ENCODE results near the gene ELMOD3. TPM values are rescaled to one million over a fixed set of nuclear protein-coding genes. Genes with fewer than 3 reads are reported as not detected.
"Not testable (repeated sequence)": the region's sequence is repeated elsewhere in the genome, so short reads cannot be mapped to it uniquely, and the experiment has no call there.

ELMOD3 gene
- total and polyA plus RNA-seq, 2 experiments from 2014 or later, result 15.3 to 23.8 TPM

DNA sequence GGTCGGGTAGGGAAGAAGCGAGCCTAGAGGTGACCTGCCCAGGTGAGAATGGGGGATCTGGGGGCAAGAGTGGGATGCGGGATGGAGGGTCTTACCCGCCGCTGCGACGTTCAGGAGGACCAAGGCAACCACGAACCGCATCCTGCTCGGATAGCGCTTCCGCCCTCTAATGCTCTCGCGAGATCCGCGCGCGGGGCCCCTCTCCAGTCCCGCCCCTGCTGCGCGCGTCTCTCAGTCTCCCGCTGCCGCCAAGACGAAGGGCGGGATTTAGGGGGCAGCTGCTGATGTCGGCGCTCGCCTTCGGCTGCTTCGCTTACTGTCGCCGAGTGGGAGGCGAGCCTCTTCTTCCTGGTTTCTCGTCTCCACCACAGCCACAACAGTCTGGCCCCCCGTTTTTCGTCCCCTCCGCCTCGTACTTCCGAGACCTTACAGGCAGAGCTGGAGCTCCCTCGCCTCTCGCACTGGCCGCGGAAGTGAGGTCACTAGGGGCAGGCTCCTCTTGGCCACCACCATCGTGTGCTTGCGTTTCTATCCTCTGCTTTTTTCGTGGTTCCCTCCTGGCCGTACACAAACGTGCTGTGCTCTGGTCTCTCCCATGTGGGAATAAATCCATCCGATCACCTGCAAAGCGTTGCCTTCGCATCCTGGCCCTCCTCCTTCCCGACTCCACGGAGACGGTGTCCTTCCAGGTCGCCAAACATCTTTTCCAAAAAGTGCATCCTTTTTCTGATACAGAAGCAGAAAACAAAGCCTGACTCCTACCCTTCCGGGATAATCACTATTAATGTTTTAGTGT lies 26.5 kb upstream of the ELMOD3 start, which contains the start of gene TGOLN2:
Gene TGOLN2, minus strand, starts transcription at position 168 of the 796 bp plus-strand sequence. Its CDS starts 27 bp downstream, at position 141.
- WGBS, 2 experiments (ENCODE audit: low coverage in 1 of 2, low lambda C conversion rate in 2 of 2, missing lambda C conversion rate in 2 of 2), result 0 to 2% methylated on average over 50 to 57 of the region's 57 CpGs
- Histone ChIP-seq H4K20me1 (ENCODE audit: insufficient read depth) (no peaks in the 10 kb centered on the region; the same call in 1 of the 2 replicates), H3K4me3 (peak within 1 kb of the TSS; percentile 89), H3K4me2 (ENCODE audit: unreplicated experiment) (peak within 1 kb of the TSS; percentile 99), H3K9me3 (ENCODE audit: low read depth) (no peaks in the 10 kb centered on the region), H3K9ac (peak within 1 kb of the TSS; percentile 90), H3K4me1 (ENCODE audit: insufficient read depth) (peaks cover 16% of the 10 kb centered on the region; the same call in 1 of the 2 replicates), H3K27me3 (replicated peaks; ENCODE audit: insufficient read depth) (no peaks in the 10 kb centered on the region), H2AFZ (peak within 1 kb of the TSS; percentile 98), H3K36me3 (ENCODE audit: low read depth) (peaks cover 17% of the 10 kb centered on the region; the same call in 1 of the 2 replicates), H3K79me2 (ENCODE audit: insufficient read depth) (peaks cover 45% of the 10 kb centered on the region), H3K27ac (peak within 1 kb of the TSS; percentile 87), H3K9me2 (ENCODE audit: insufficient read depth) (no peaks in the 10 kb centered on the region), H3F3A (ENCODE audit: insufficient read depth) (peaks cover 29% of the 10 kb centered on the region)
- TF ChIP-seq EZH2 (IDR thresholded peaks at IDR 0.05; ENCODE audit: insufficient read depth, poor library complexity, severe bottlenecking) (no peak), EZH2phosphoT487 (IDR thresholded peaks at IDR 0.05; ENCODE audit: insufficient read depth, low read depth) (no peak)
- in situ Hi-C loops (cut with MboI), result no loop called here
- DNase-seq, result peak; percentile 98

DNA sequence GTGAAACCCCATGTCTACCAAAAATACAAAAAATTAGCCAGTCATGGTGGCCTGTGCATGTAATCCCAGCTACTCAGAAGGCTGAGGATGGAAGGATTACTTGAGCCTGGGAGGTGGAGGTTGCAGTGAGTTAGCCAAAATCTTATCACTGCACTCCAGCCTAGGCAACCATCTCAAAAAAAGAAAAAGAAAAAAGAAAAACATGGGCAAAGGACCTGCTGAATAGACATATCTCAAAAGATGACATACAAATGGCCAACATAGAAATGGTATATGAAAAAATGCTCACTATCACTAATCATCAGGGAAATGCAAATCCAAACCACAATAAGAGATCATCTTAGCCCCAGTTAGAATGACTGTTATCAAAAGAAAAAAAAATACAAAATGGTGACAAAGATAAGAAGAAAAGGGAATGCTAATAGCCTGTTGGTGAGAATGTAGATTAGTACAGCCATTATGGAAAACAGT lies 25.4 kb upstream of the ELMOD3 start:
- no peak for TF ChIP-seq EZH2 (IDR thresholded peaks at IDR 0.05; ENCODE audit: insufficient read depth, poor library complexity, severe bottlenecking)
- TF ChIP-seq EZH2phosphoT487 (IDR thresholded peaks at IDR 0.05; ENCODE audit: insufficient read depth, low read depth), result no peak
- no peak overlapping the region for H3K4me2 ChIP-seq (ENCODE audit: unreplicated experiment)
- in situ Hi-C loops (cut with MboI), result no loop called here

DNA sequence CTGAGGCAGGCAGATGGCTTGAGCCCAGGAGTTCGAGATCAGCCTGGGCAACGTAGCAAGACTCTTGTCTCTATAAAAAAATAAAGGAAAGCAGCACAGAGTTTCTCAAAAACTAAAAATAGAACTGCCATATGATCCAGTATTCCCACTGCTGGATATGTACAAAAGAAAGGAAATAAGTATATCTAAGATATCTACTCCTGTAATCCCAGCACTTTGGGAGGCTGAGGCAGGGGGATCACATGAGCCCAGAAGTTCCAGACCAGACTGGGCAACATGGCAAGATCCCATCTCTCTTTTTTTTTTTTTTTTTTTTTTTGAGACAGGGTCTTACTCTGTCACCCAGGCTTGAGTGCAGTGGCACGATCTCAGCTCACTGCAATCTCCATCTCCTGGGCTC lies 24.9 kb upstream of the ELMOD3 start:
- H3K36me3 ChIP-seq (ENCODE audit: low read depth); DNase-seq; H2AFZ ChIP-seq; H3K9me3 ChIP-seq (ENCODE audit: low read depth); H3K9me2 ChIP-seq (ENCODE audit: insufficient read depth); H3K27ac ChIP-seq; H4K20me1 ChIP-seq (ENCODE audit: insufficient read depth); H3K27me3 ChIP-seq (replicated peaks; ENCODE audit: insufficient read depth); H3K4me3 ChIP-seq; H3K9ac ChIP-seq; H3K4me2 ChIP-seq (ENCODE audit: unreplicated experiment); in situ Hi-C loops (cut with MboI): not testable (repeated sequence)
- H3F3A ChIP-seq (ENCODE audit: insufficient read depth), result peaks cover 29% of the 10 kb centered on the region
- peaks cover 15% of the 10 kb centered on the region; the same call in 1 of the 2 replicates for H3K4me1 ChIP-seq (ENCODE audit: insufficient read depth)
- WGBS, 2 experiments (ENCODE audit: low coverage in 1 of 2, low lambda C conversion rate in 2 of 2, missing lambda C conversion rate in 2 of 2), result 75 to 89% methylated on average over 3 of the region's 3 CpGs
- H3K79me2 ChIP-seq (ENCODE audit: insufficient read depth), result peaks cover 29% of the 10 kb centered on the region

More for the DNA sequence above, 25.4 kb upstream of the ELMOD3 start:
- Histone ChIP-seq H3F3A (ENCODE audit: insufficient read depth) (peaks cover 29% of the 10 kb centered on the region), H3K36me3 (ENCODE audit: low read depth) (peaks cover 6% of the 10 kb centered on the region; the same call in 1 of the 2 replicates), H2AFZ (no peak overlapping the region), H4K20me1 (ENCODE audit: insufficient read depth) (no peaks in the 10 kb centered on the region; the same call in 1 of the 2 replicates), H3K27me3 (replicated peaks; ENCODE audit: insufficient read depth) (no peaks in the 10 kb centered on the region), H3K27ac (no peak overlapping the region), H3K79me2 (ENCODE audit: insufficient read depth) (peaks cover 33% of the 10 kb centered on the region), H3K9me3 (ENCODE audit: low read depth) (no peaks in the 10 kb centered on the region), H3K9ac (no peak overlapping the region), H3K9me2 (ENCODE audit: insufficient read depth) (no peaks in the 10 kb centered on the region), H3K4me3 (no peak overlapping the region), H3K4me1 (ENCODE audit: insufficient read depth) (peaks cover 16% of the 10 kb centered on the region; the same call in 1 of the 2 replicates)
- no peak for DNase-seq

DNA sequence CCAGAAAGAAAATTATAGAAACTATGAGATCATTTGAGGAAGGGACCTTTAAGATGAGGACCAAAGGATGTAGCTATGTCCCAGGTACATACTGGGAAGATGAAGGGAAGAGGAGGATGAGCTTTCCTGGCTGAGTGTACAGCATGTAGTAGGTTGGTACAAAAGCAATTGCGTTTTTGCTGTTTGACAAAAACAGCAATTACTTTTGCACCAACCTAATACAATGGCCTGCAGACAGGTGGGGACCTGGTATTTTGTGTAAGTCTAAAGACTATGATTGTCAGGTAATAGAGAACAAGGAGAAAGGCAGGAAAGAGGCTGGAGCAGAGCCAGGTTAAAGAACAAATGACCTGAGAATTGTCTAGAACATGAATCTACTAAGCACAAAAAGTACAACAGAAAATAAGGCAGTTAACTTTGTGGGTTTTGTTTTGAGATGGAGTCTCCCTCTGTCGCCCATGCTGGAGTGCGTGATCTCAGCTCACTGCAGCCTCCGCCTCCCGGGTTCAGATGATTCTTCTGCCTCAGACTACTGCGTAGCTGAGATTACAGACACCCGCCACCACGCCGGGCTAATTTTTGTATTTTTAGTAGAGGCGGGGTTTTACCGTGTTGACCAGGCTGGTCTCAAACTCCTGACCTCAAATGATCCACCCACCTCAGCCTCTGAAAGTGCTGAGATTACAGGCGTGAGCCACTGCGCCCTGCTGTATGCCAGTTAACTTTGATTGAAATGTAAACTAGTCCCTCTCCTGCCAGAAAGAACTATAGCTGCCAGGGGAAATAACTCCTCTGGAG lies 23.5 kb upstream of the ELMOD3 start:
- H3K36me3 ChIP-seq (ENCODE audit: low read depth), result no peaks in the 10 kb centered on the region
- H3K9me2 ChIP-seq (ENCODE audit: insufficient read depth), result no peaks in the 10 kb centered on the region
- 0 out of 2 replicates have a peak, but pooled peaks cover 7% of the 10 kb centered on the region for H3K4me1 ChIP-seq (ENCODE audit: insufficient read depth)
- DNase-seq, result no peak
- H3K27ac ChIP-seq, result no peak overlapping the region
- H3K9ac ChIP-seq, result no peak overlapping the region
- no peaks in the 10 kb centered on the region for H4K20me1 ChIP-seq (ENCODE audit: insufficient read depth)
- in situ Hi-C loops (cut with MboI), result no loop called here
- H3K4me2 ChIP-seq (ENCODE audit: unreplicated experiment), result no peak overlapping the region
- H3K4me3 ChIP-seq, result no peak overlapping the region
- 69% methylated on average over 13 of the region's 13 CpGs for whole genome bisulfite sequencing, 2 experiments (ENCODE audit: low coverage in 1 of 2, low lambda C conversion rate in 2 of 2, missing lambda C conversion rate in 2 of 2)
- no peak overlapping the region for H2AFZ ChIP-seq
- no peaks in the 10 kb centered on the region for H3K27me3 ChIP-seq (replicated peaks; ENCODE audit: insufficient read depth)
- no peaks in the 10 kb centered on the region for H3K9me3 ChIP-seq (ENCODE audit: low read depth)
- peaks cover 20% of the 10 kb centered on the region for H3F3A ChIP-seq (ENCODE audit: insufficient read depth)
- no peak for TF ChIP-seq EZH2phosphoT487 (IDR thresholded peaks at IDR 0.05; ENCODE audit: insufficient read depth, low read depth)
- no peak for TF ChIP-seq EZH2 (IDR thresholded peaks at IDR 0.05; ENCODE audit: insufficient read depth, poor library complexity, severe bottlenecking)
- peaks cover 15% of the 10 kb centered on the region for H3K79me2 ChIP-seq (ENCODE audit: insufficient read depth)

DNA sequence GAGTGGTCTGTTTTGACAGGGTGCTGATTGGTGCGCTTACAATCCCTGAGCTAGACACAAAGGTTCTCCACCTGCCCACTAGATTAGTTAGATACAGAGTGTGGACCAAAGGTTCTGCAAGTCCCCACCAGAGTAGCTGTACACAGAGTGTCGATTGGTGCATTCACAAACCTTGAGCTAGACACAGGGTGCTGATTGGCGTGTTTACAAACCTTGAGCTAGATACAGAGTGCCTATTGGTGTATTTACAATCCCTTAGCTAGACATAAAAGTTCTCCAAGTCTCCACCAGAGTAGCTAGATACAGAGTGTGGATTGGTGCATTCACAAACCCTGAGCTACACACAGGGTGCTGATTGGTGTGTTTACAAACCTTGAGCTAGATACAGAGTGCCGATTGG lies 20.7 kb upstream of the ELMOD3 start:
- H3K9me2 ChIP-seq (ENCODE audit: insufficient read depth); H3F3A ChIP-seq (ENCODE audit: insufficient read depth); H3K4me2 ChIP-seq (ENCODE audit: unreplicated experiment); H2AFZ ChIP-seq; in situ Hi-C loops (cut with MboI); DNase-seq; H3K4me3 ChIP-seq; H3K27ac ChIP-seq; H3K36me3 ChIP-seq (ENCODE audit: low read depth); H3K9ac ChIP-seq; H3K79me2 ChIP-seq (ENCODE audit: insufficient read depth); H3K4me1 ChIP-seq (ENCODE audit: insufficient read depth); H4K20me1 ChIP-seq (ENCODE audit: insufficient read depth); H3K27me3 ChIP-seq (replicated peaks; ENCODE audit: insufficient read depth); H3K9me3 ChIP-seq (ENCODE audit: low read depth): not testable (repeated sequence)
- 78 to 81% methylated on average over 4 of the region's 4 CpGs for WGBS, 2 experiments (ENCODE audit: low coverage in 1 of 2, low lambda C conversion rate in 2 of 2, missing lambda C conversion rate in 2 of 2)

Data from GM23248 (cell line).